Measurements from ENCODE around the gene WBP2. TPM values are rescaled to one million over a fixed set of nuclear protein-coding genes. Genes with fewer than 3 reads are reported as not detected.

The WBP2 gene
- total RNA-seq, 1 experiment from 2014 or later, result 55.7 TPM

GRCh38 chr17:75856062-75856756 is 1.1 kb upstream of the WBP2 start:
- H3K9me3 Mint-ChIP-seq (ENCODE audit: unreplicated experiment), result no peaks in the 10 kb centered on the region
- BruUV-seq (replicated peaks), result TSS peak; percentile 80
- ChIA-PET POLR2A (interaction anchor here (1.0 to 6.1 kb wide), 24 partner anchors 11 to 408 kb away, joined by 3 to 164 read pairs (median 12); partner anchors contain the start of genes ACOX1, GALK1, MRPL38 and RECQL5), CTCF (interaction anchor here (0.7 to 3.6 kb wide), 7 partner anchors 8 to 158 kb away, joined by 3 to 36 read pairs (median 5); partner anchors contain the start of genes GALK1 and TRIM47)
- peaks cover 25% of the 10 kb centered on the region for H3K36me3 Mint-ChIP-seq (ENCODE audit: insufficient read depth, unreplicated experiment)
- DNase-seq (ENCODE audit: unreplicated experiment), result no peak
- no peak overlapping the region for H3K4me3 Mint-ChIP-seq (ENCODE audit: unreplicated experiment)
- H3K27me3 Mint-ChIP-seq (ENCODE audit: insufficient read depth, unreplicated experiment), result no peaks in the 10 kb centered on the region
- H3K27ac Mint-ChIP-seq (ENCODE audit: low read depth, unreplicated experiment), result no peak overlapping the region
- peaks cover 19% of the 10 kb centered on the region for H3K4me1 Mint-ChIP-seq (ENCODE audit: insufficient read depth, unreplicated experiment)
- TF ChIP-seq, protein P1, sequence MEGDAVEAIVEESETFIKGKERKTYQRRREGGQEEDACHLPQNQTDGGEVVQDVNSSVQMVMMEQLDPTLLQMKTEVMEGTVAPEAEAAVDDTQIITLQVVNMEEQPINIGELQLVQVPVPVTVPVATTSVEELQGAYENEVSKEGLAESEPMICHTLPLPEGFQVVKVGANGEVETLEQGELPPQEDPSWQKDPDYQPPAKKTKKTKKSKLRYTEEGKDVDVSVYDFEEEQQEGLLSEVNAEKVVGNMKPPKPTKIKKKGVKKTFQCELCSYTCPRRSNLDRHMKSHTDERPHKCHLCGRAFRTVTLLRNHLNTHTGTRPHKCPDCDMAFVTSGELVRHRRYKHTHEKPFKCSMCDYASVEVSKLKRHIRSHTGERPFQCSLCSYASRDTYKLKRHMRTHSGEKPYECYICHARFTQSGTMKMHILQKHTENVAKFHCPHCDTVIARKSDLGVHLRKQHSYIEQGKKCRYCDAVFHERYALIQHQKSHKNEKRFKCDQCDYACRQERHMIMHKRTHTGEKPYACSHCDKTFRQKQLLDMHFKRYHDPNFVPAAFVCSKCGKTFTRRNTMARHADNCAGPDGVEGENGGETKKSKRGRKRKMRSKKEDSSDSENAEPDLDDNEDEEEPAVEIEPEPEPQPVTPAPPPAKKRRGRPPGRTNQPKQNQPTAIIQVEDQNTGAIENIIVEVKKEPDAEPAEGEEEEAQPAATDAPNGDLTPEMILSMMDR (IDR thresholded peaks at IDR 0.05; ENCODE audit: unreplicated experiment), result peak; percentile 14
- intact Hi-C loops (cut with micrococcal nuclease), result no loop called here

- no peaks in the 10 kb centered on the region for H3K9me3 Mint-ChIP-seq (ENCODE audit: unreplicated experiment)
- H3K27me3 Mint-ChIP-seq (ENCODE audit: insufficient read depth, unreplicated experiment), result no peaks in the 10 kb centered on the region
- H3K4me3 Mint-ChIP-seq (ENCODE audit: unreplicated experiment), result no peak overlapping the region
- no peak overlapping the region for H3K27ac Mint-ChIP-seq (ENCODE audit: low read depth, unreplicated experiment)
- TF ChIP-seq, protein P1 (IDR thresholded peaks at IDR 0.05; ENCODE audit: unreplicated experiment), result no peak
- no peak for DNase-seq (ENCODE audit: unreplicated experiment)
- H3K36me3 Mint-ChIP-seq (ENCODE audit: insufficient read depth, unreplicated experiment), result peaks cover 39% of the 10 kb centered on the region
- H3K4me1 Mint-ChIP-seq (ENCODE audit: insufficient read depth, unreplicated experiment), result peaks cover 19% of the 10 kb centered on the region
- intact Hi-C loops (cut with micrococcal nuclease), result loop anchor here (2.0 kb wide), 1 partner anchor 42 kb away; the partner anchor contains the start of gene TRIM65
- POLR2A ChIA-PET, result interaction anchor here (0.6 to 6.1 kb wide), 39 partner anchors 10 to 1238 kb away, joined by 3 to 164 read pairs (median 4); partner anchors contain the start of genes ACOX1, FBF1, GALK1 and ITGB4
- CTCF ChIA-PET, result interaction anchor here (0.5 to 3.6 kb wide), 12 partner anchors 11 to 453 kb away, joined by 3 to 36 read pairs (median 3); partner anchors contain the start of genes GALK1, TRIM47, UNC13D and UNK
- BruUV-seq (replicated peaks), result no TSS peak
Observed at GRCh38 chr17:75854881-75855309, 240 bp downstream of the WBP2 start.

DNA sequence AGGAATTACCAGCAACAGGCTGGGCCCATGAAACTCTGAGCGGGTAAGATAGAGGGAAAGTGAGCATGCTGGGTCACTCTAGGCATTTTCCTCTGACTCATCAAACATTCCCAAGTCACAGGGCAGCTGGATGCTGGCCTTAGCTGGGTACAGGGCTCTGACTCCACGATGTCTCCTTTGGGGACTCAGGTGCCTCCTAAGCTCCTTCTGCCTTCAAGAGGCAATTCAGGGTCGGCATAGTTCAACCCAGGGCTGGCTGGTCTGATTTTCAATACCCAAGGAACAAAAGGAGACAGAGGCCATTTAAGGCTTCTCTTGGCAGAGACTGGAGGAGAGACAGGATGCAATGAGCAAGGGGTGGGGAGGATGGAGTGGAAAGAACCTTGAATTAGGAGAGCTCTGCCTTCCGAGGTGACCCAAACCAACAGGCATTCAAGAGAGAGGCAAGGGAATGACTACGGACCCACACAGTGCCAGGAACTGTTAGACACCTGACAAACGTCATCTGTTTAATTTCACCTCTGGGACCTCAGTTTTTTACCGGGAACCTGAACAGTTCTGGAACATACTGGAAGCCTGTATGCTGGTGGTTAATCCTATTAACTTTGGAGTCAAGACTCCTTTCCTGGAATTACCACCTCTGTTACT is 910 bp downstream of the WBP2 start:
- peak; percentile 73 for DNase-seq (ENCODE audit: unreplicated experiment)
- BruUV-seq (replicated peaks), result TSS peak; percentile 68
- Mint-ChIP-seq H3K36me3 (ENCODE audit: insufficient read depth, unreplicated experiment) (peaks cover 45% of the 10 kb centered on the region), H3K4me1 (ENCODE audit: insufficient read depth, unreplicated experiment) (peaks cover 19% of the 10 kb centered on the region), H3K27ac (ENCODE audit: low read depth, unreplicated experiment) (no peak overlapping the region), H3K9me3 (ENCODE audit: unreplicated experiment) (no peaks in the 10 kb centered on the region), H3K4me3 (ENCODE audit: unreplicated experiment) (no peak overlapping the region), H3K27me3 (ENCODE audit: insufficient read depth, unreplicated experiment) (no peaks in the 10 kb centered on the region)
- TF ChIP-seq, protein P1 (IDR thresholded peaks at IDR 0.05; ENCODE audit: unreplicated experiment), result no peak
- intact Hi-C loops (cut with micrococcal nuclease), result loop anchor here (2.0 kb wide), 1 partner anchor 43 kb away; the partner anchor contains the start of gene TRIM65
- CTCF ChIA-PET, result interaction anchor here (0.5 to 3.6 kb wide), 5 partner anchors 23 to 452 kb away, joined by 3 to 36 read pairs (median 4); partner anchors contain the start of gene TRIM47
- POLR2A ChIA-PET, result interaction anchor here (0.6 to 6.1 kb wide), 27 partner anchors 9 to 1237 kb away, joined by 3 to 164 read pairs (median 8); partner anchors contain the start of genes MRPL38, RECQL5, SAP30BP and TRIM47
